ENCODE measurements around the gene WDTC1.
"Not testable (repeated sequence)": the region's sequence is repeated elsewhere in the genome, so short reads cannot be mapped to it uniquely, and the experiment has no call there.

Gene WDTC1

GRCh38 chr1:27193194-27193593, 41.2 kb upstream of the WDTC1 start:
- H3K27me3 ChIP-seq (ENCODE audit: insufficient read depth, low read length), result no peaks in the 10 kb centered on the region
- H3K4me2 ChIP-seq (ENCODE audit: low read length), result no peak overlapping the region
- H3F3A ChIP-seq (ENCODE audit: insufficient read depth, low read length), result no peaks in the 10 kb centered on the region
- H3K4me3 ChIP-seq (ENCODE audit: low read depth, low read length, poor library complexity, severe bottlenecking), result no peak overlapping the region
- H2AFZ ChIP-seq (ENCODE audit: low read length), result no peak overlapping the region
- no peaks in the 10 kb centered on the region for H3K4me1 ChIP-seq (ENCODE audit: insufficient read depth, low read length, severe bottlenecking)
- no peak overlapping the region for H3K9ac ChIP-seq (ENCODE audit: low read length)
- H3K36me3 ChIP-seq (ENCODE audit: insufficient read depth, low read length), result no peaks in the 10 kb centered on the region
- no peaks in the 10 kb centered on the region for H4K20me1 ChIP-seq (ENCODE audit: insufficient read depth, low read length)
- no peaks in the 10 kb centered on the region for H3K79me2 ChIP-seq (ENCODE audit: insufficient read depth, low read length)
- no peak for TF ChIP-seq EZH2 (IDR thresholded peaks at IDR 0.05; ENCODE audit: borderline replicate concordance, low read length)
- TF ChIP-seq, protein P1, sequence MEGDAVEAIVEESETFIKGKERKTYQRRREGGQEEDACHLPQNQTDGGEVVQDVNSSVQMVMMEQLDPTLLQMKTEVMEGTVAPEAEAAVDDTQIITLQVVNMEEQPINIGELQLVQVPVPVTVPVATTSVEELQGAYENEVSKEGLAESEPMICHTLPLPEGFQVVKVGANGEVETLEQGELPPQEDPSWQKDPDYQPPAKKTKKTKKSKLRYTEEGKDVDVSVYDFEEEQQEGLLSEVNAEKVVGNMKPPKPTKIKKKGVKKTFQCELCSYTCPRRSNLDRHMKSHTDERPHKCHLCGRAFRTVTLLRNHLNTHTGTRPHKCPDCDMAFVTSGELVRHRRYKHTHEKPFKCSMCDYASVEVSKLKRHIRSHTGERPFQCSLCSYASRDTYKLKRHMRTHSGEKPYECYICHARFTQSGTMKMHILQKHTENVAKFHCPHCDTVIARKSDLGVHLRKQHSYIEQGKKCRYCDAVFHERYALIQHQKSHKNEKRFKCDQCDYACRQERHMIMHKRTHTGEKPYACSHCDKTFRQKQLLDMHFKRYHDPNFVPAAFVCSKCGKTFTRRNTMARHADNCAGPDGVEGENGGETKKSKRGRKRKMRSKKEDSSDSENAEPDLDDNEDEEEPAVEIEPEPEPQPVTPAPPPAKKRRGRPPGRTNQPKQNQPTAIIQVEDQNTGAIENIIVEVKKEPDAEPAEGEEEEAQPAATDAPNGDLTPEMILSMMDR (IDR thresholded peaks at IDR 0.05; ENCODE audit: low read length), result no peak
- no peaks in the 10 kb centered on the region for H3K9me3 ChIP-seq (ENCODE audit: low read length)
- H3K9me2 ChIP-seq (ENCODE audit: low read depth, low read length), result no peaks in the 10 kb centered on the region
- no peak overlapping the region for H3K27ac ChIP-seq (ENCODE audit: low read depth, low read length, poor library complexity, severe bottlenecking)

- no peak for TF ChIP-seq EZH2 (IDR thresholded peaks at IDR 0.05; ENCODE audit: borderline replicate concordance, low read length)
- Histone ChIP-seq H3F3A (ENCODE audit: insufficient read depth, low read length) (no peaks in the 10 kb centered on the region), H3K9me3 (ENCODE audit: low read length) (no peaks in the 10 kb centered on the region), H3K4me3 (ENCODE audit: low read depth, low read length, poor library complexity, severe bottlenecking) (no peak overlapping the region), H3K9me2 (ENCODE audit: low read depth, low read length) (no peaks in the 10 kb centered on the region), H3K27me3 (ENCODE audit: insufficient read depth, low read length) (no peaks in the 10 kb centered on the region), H3K4me1 (ENCODE audit: insufficient read depth, low read length, severe bottlenecking) (no peaks in the 10 kb centered on the region), H3K36me3 (ENCODE audit: insufficient read depth, low read length) (no peaks in the 10 kb centered on the region), H4K20me1 (ENCODE audit: insufficient read depth, low read length) (no peaks in the 10 kb centered on the region), H2AFZ (ENCODE audit: low read length) (no peak overlapping the region), H3K79me2 (ENCODE audit: insufficient read depth, low read length) (no peaks in the 10 kb centered on the region), H3K4me2 (ENCODE audit: low read length) (no peak overlapping the region), H3K9ac (ENCODE audit: low read length) (no peak overlapping the region), H3K27ac (ENCODE audit: low read depth, low read length, poor library complexity, severe bottlenecking) (no peak overlapping the region)
Measured at GRCh38 chr1:27201295-27201694, 33.1 kb upstream of the WDTC1 start.

DNA sequence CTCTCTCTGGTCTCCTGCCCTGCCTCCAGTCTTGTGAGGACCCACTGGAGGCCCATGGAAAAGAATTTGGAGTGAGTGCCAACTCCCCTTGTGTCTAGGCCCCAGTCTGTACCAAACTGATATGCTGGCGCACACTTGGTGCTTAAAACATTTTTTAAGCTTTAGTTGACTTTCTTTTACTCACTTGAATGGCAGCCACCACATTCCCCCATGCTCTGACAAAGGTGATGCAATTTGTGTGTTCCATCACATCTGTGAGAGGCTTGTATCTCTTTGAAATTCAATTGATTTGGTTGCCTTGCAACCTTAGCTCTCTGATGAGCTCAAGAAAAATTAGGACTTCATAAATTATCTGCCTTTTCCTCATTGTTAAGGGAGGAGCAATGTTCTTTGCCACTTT, 30.5 kb upstream of the WDTC1 start:
- Histone ChIP-seq H3K9me3 (ENCODE audit: low read length) (no peaks in the 10 kb centered on the region), H3K4me1 (ENCODE audit: insufficient read depth, low read length, severe bottlenecking) (no peaks in the 10 kb centered on the region), H2AFZ (ENCODE audit: low read length) (no peak overlapping the region), H3K79me2 (ENCODE audit: insufficient read depth, low read length) (no peaks in the 10 kb centered on the region), H3K36me3 (ENCODE audit: insufficient read depth, low read length) (no peaks in the 10 kb centered on the region), H3K9me2 (ENCODE audit: low read depth, low read length) (no peaks in the 10 kb centered on the region), H3K27ac (ENCODE audit: low read depth, low read length, poor library complexity, severe bottlenecking) (no peak overlapping the region), H3K4me3 (ENCODE audit: low read depth, low read length, poor library complexity, severe bottlenecking) (no peak overlapping the region), H4K20me1 (ENCODE audit: insufficient read depth, low read length) (no peaks in the 10 kb centered on the region), H3K4me2 (ENCODE audit: low read length) (no peak overlapping the region), H3F3A (ENCODE audit: insufficient read depth, low read length) (no peaks in the 10 kb centered on the region), H3K27me3 (ENCODE audit: insufficient read depth, low read length) (no peaks in the 10 kb centered on the region), H3K9ac (ENCODE audit: low read length) (no peak overlapping the region)
- TF ChIP-seq, protein P1 (IDR thresholded peaks at IDR 0.05; ENCODE audit: low read length), result no peak
- TF ChIP-seq EZH2 (IDR thresholded peaks at IDR 0.05; ENCODE audit: borderline replicate concordance, low read length), result no peak

- not testable (repeated sequence) for H3K4me1 ChIP-seq (ENCODE audit: insufficient read depth, low read length, severe bottlenecking); H3K79me2 ChIP-seq (ENCODE audit: insufficient read depth, low read length); H3F3A ChIP-seq (ENCODE audit: insufficient read depth, low read length); H3K9me3 ChIP-seq (ENCODE audit: low read length); H3K27ac ChIP-seq (ENCODE audit: low read depth, low read length, poor library complexity, severe bottlenecking); H3K27me3 ChIP-seq (ENCODE audit: insufficient read depth, low read length); H3K9ac ChIP-seq (ENCODE audit: low read length); H3K4me2 ChIP-seq (ENCODE audit: low read length); H2AFZ ChIP-seq (ENCODE audit: low read length); H3K36me3 ChIP-seq (ENCODE audit: insufficient read depth, low read length); H3K9me2 ChIP-seq (ENCODE audit: low read depth, low read length); H4K20me1 ChIP-seq (ENCODE audit: insufficient read depth, low read length); H3K4me3 ChIP-seq (ENCODE audit: low read depth, low read length, poor library complexity, severe bottlenecking)
Measured at GRCh38 chr1:27207238-27207637, 27.2 kb upstream of the WDTC1 start.

- H3K9me3 ChIP-seq (ENCODE audit: low read length); H3K4me3 ChIP-seq (ENCODE audit: low read depth, low read length, poor library complexity, severe bottlenecking): not testable (repeated sequence)
Measured at GRCh38 chr1:27208143-27208850, 26.1 kb upstream of the WDTC1 start.

More at GRCh38 chr1:27208143-27208850, 26.1 kb upstream of the WDTC1 start:
- H2AFZ ChIP-seq (ENCODE audit: low read length); H3F3A ChIP-seq (ENCODE audit: insufficient read depth, low read length); H3K4me1 ChIP-seq (ENCODE audit: insufficient read depth, low read length, severe bottlenecking); H3K9me2 ChIP-seq (ENCODE audit: low read depth, low read length); H3K4me2 ChIP-seq (ENCODE audit: low read length); H4K20me1 ChIP-seq (ENCODE audit: insufficient read depth, low read length); H3K79me2 ChIP-seq (ENCODE audit: insufficient read depth, low read length); H3K36me3 ChIP-seq (ENCODE audit: insufficient read depth, low read length); H3K27me3 ChIP-seq (ENCODE audit: insufficient read depth, low read length); H3K27ac ChIP-seq (ENCODE audit: low read depth, low read length, poor library complexity, severe bottlenecking); H3K9ac ChIP-seq (ENCODE audit: low read length): not testable (repeated sequence)
